SK-N-SH (cell line): ENCODE results near the gene SPOUT1. TPM values are rescaled to one million over a fixed set of nuclear protein-coding genes. Genes with fewer than 3 reads are reported as not detected.

ENCODE experiments used
- CTCF ChIA-PET: fragments of 300-600, 350-600 bp; formaldehyde crosslinking; extraction: SDS; loops from one replicate; lab custom pipeline; 2021; lab: Yijun Ruan, JAX
- POLR2A ChIA-PET: fragments of 350-600 bp; sonication (Branson Sonifier 250); formaldehyde crosslinking; extraction: SDS; loops from one replicate; lab custom pipeline; 2020; ENCODE audit warnings: antibody characterized with exemption, inconsistent platforms; lab: Yijun Ruan, JAX
- DNase-seq: peaks from one replicate; pipeline ENCODE4 v3.0.0; 2012
- H2AFZ ChIP-seq: fragments of 200-600 bp; sonication (generic); 2 replicates; pipeline ENCODE4 v1.8.1; 2016; ENCODE audit warnings: antibody characterized with exemption, mild to moderate bottlenecking, low read depth
- H3F3A ChIP-seq: fragments of 200-600 bp; sonication (generic); replicated peaks from 2 replicates; pipeline ENCODE3; 2016; ENCODE audit warnings: antibody characterized with exemption, mild to moderate bottlenecking; ENCODE audit not compliant: insufficient read depth
- H3K27ac ChIP-seq, 2 experiments: fragments of 200-500 bp in 1 of 2; fragments of 200-600 bp in 1 of 2; sonication (Bioruptor generic) in 1 of 2; sonication (generic), shearing (Covaris generic) in 1 of 2; 2 replicates each; pipeline versions ENCODE4 v1.5.1 to v1.6.1; 2014 to 2016; ENCODE audit warnings: low read depth in 2 of 2, inconsistent platforms in 1 of 2, low read length in 1 of 2, mild to moderate bottlenecking in 1 of 2, mixed read lengths in 1 of 2
- H3K27me3 ChIP-seq: fragments of 200-600 bp; sonication (generic), shearing (Covaris generic); 2 replicates; pipeline ENCODE4 v1.6.1; 2016; ENCODE audit warnings: mixed run types; ENCODE audit not compliant: insufficient read depth
- H3K36me3 ChIP-seq, 2 experiments: fragments of 200-500 bp in 1 of 2; fragments of 200-600 bp in 1 of 2; sonication (Bioruptor generic) in 1 of 2; sonication (generic) in 1 of 2; replicated peaks in 1 of 2; 2 replicates each; pipeline versions ENCODE3 to v1.5.1; 2014 to 2016; ENCODE audit warnings: low read length in 1 of 2, mild to moderate bottlenecking in 1 of 2; ENCODE audit not compliant: insufficient read depth in 2 of 2, control insufficient read depth in 1 of 2
- H3K4me1 ChIP-seq, 2 experiments: fragments of 200-500 bp in 1 of 2; fragments of 200-600 bp in 1 of 2; sonication (Bioruptor generic) in 1 of 2; sonication (generic), shearing (Covaris generic) in 1 of 2; 2 replicates each; pipeline versions ENCODE4 v1.5.1 to v1.6.1; 2014 to 2016; ENCODE audit warnings: low read depth in 1 of 2, low read length in 1 of 2, mixed run types in 1 of 2; ENCODE audit not compliant: insufficient read depth in 2 of 2, control insufficient read depth in 1 of 2
- H3K4me2 ChIP-seq: fragments of 200-600 bp; sonication (generic), shearing (Covaris generic); 2 replicates; pipeline ENCODE4 v1.6.1; 2017; ENCODE audit warnings: mixed run types
- H3K4me3 ChIP-seq, 2 experiments: fragments of 200-500 bp in 1 of 2; fragments of 200-600 bp in 1 of 2; sonication (Bioruptor generic) in 1 of 2; sonication (generic), shearing (Covaris generic) in 1 of 2; 2 replicates each; pipeline versions ENCODE4 v1.5.1 to v1.8.1; 2014 to 2016; ENCODE audit warnings: low read depth in 2 of 2, inconsistent platforms in 1 of 2, low read length in 1 of 2, mild to moderate bottlenecking in 1 of 2, mixed read lengths in 1 of 2, moderate library complexity in 1 of 2
- H3K79me2 ChIP-seq: fragments of 200-600 bp; sonication (generic); 2 replicates; pipeline ENCODE4 v1.8.1; 2017; ENCODE audit warnings: mild to moderate bottlenecking; ENCODE audit not compliant: insufficient read depth
- H3K9ac ChIP-seq: fragments of 200-600 bp; sonication (generic); 2 replicates; pipeline ENCODE4 v1.6.1; 2017; ENCODE audit warnings: mixed run types
- H3K9me2 ChIP-seq: fragments of 200-600 bp; sonication (generic); 2 replicates; pipeline ENCODE4 v1.6.1; 2017; ENCODE audit warnings: mixed run types
- H3K9me3 ChIP-seq: fragments of 200-600 bp; sonication (generic); 2 replicates; pipeline ENCODE4 v1.6.1; 2017; ENCODE audit warnings: mixed run types, mild to moderate bottlenecking, moderate library complexity
- H4K20me1 ChIP-seq: fragments of 200-600 bp; sonication (generic); 2 replicates; pipeline ENCODE4 v1.6.1; 2017; ENCODE audit warnings: mild to moderate bottlenecking, mixed run types; ENCODE audit not compliant: insufficient read depth
- ELF1 ChIP-seq: IDR thresholded peaks from 2 replicates; pipeline ENCODE4 v1.4.0; 2012
- FOXJ3 ChIP-seq: sonication (generic); formaldehyde crosslinking; IDR thresholded peaks from 2 replicates; pipeline ENCODE4 v1.5.1; 2020; ENCODE audit warnings: mild to moderate bottlenecking, missing genetic modification reagents
- FOXM1 ChIP-seq: IDR thresholded peaks from 2 replicates; pipeline ENCODE4 v1.4.0; 2012; ENCODE audit warnings: low read depth, mild to moderate bottlenecking
- GABPA ChIP-seq: IDR thresholded peaks from 2 replicates; pipeline ENCODE4 v1.4.0; 2012; ENCODE audit warnings: low read depth, mild to moderate bottlenecking
- NFIC ChIP-seq: IDR thresholded peaks from 2 replicates; pipeline ENCODE4 v1.4.0; 2012; ENCODE audit warnings: borderline replicate concordance
- PBX3 ChIP-seq: IDR thresholded peaks from 2 replicates; pipeline ENCODE4; 2012
- POLR2AphosphoS5 ChIP-seq: IDR thresholded peaks from 2 replicates; pipeline ENCODE4 v1.6.1; 2012; ENCODE audit warnings: low read depth, low read length
- RAD21 ChIP-seq: IDR thresholded peaks from 2 replicates; pipeline ENCODE4 v1.6.1; 2012; ENCODE audit warnings: mild to moderate bottlenecking, low read length
- SIN3A ChIP-seq: IDR thresholded peaks from 2 replicates; pipeline ENCODE4 v1.6.1; 2012; ENCODE audit warnings: low read depth, mild to moderate bottlenecking, low read length, moderate library complexity, borderline replicate concordance
- TEAD4 ChIP-seq: IDR thresholded peaks from 2 replicates; pipeline ENCODE4 v1.4.0; 2012; ENCODE audit warnings: mild to moderate bottlenecking, borderline replicate concordance; ENCODE audit not compliant: insufficient read depth
- USF1 ChIP-seq: IDR thresholded peaks from 2 replicates; pipeline ENCODE4 v1.4.0; 2012; ENCODE audit warnings: low read depth, borderline replicate concordance
- WGBS: methylation state at CpG from one replicate; pipeline ENCODE4 v1.1.6; 2017; ENCODE audit warnings: low lambda C conversion rate; 5-methylcytosine and 5-hydroxymethylcytosine counted together
- polyA plus RNA-seq, 3 experiments: library from polyadenylated mRNA; depleted of rRNA; stranded (reverse); fragments of >200 nt; gene quantifications; 2 replicates each; pipeline ENCODE4 v1.2.3, GENCODE V29; 2012
- TF ChIP-seq, protein P1 (sequence below): fragments of 200-600 bp; sonication (generic); IDR thresholded peaks from 2 replicates; pipeline ENCODE4 v1.6.1; 2017; ENCODE audit warnings: antibody characterized with exemption, mild to moderate bottlenecking, moderate library complexity
- TF ChIP-seq, protein P2 (sequence below): IDR thresholded peaks from 2 replicates; pipeline ENCODE4 v1.6.1; 2012; ENCODE audit warnings: mild to moderate bottlenecking, low read depth, low read length, moderate library complexity

Gene SPOUT1
- polyA plus RNA-seq, 1 of the 3 experiments (the other 2 are of a cell fraction): 44.2 TPM

- no peak overlapping the region for H2AFZ ChIP-seq
- WGBS: 95% methylated on average over 14 of the region's 16 CpGs
- ChIA-PET POLR2A (no interaction called here), CTCF (interaction anchor here (1.9 kb wide), 1 partner anchor 12 kb away, joined by 4 read pairs; no protein-coding TSS in a partner anchor)
- no peak overlapping the region for H3K4me2 ChIP-seq
- no peak for TF ChIP-seq POLR2AphosphoS5
- TF ChIP-seq NFIC: no peak
- TF ChIP-seq PBX3: no peak
- TF ChIP-seq, protein P1, sequence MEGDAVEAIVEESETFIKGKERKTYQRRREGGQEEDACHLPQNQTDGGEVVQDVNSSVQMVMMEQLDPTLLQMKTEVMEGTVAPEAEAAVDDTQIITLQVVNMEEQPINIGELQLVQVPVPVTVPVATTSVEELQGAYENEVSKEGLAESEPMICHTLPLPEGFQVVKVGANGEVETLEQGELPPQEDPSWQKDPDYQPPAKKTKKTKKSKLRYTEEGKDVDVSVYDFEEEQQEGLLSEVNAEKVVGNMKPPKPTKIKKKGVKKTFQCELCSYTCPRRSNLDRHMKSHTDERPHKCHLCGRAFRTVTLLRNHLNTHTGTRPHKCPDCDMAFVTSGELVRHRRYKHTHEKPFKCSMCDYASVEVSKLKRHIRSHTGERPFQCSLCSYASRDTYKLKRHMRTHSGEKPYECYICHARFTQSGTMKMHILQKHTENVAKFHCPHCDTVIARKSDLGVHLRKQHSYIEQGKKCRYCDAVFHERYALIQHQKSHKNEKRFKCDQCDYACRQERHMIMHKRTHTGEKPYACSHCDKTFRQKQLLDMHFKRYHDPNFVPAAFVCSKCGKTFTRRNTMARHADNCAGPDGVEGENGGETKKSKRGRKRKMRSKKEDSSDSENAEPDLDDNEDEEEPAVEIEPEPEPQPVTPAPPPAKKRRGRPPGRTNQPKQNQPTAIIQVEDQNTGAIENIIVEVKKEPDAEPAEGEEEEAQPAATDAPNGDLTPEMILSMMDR: no peak
- TF ChIP-seq TEAD4: no peak
- TF ChIP-seq ELF1: no peak
- TF ChIP-seq FOXJ3 (CRISPR knock-in tag): no peak
- no peak for TF ChIP-seq SIN3A
- no peak for TF ChIP-seq GABPA
- TF ChIP-seq, protein P2, sequence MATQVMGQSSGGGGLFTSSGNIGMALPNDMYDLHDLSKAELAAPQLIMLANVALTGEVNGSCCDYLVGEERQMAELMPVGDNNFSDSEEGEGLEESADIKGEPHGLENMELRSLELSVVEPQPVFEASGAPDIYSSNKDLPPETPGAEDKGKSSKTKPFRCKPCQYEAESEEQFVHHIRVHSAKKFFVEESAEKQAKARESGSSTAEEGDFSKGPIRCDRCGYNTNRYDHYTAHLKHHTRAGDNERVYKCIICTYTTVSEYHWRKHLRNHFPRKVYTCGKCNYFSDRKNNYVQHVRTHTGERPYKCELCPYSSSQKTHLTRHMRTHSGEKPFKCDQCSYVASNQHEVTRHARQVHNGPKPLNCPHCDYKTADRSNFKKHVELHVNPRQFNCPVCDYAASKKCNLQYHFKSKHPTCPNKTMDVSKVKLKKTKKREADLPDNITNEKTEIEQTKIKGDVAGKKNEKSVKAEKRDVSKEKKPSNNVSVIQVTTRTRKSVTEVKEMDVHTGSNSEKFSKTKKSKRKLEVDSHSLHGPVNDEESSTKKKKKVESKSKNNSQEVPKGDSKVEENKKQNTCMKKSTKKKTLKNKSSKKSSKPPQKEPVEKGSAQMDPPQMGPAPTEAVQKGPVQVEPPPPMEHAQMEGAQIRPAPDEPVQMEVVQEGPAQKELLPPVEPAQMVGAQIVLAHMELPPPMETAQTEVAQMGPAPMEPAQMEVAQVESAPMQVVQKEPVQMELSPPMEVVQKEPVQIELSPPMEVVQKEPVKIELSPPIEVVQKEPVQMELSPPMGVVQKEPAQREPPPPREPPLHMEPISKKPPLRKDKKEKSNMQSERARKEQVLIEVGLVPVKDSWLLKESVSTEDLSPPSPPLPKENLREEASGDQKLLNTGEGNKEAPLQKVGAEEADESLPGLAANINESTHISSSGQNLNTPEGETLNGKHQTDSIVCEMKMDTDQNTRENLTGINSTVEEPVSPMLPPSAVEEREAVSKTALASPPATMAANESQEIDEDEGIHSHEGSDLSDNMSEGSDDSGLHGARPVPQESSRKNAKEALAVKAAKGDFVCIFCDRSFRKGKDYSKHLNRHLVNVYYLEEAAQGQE: no peak
- TF ChIP-seq RAD21: no peak
- TF ChIP-seq USF1: no peak
- no peak for TF ChIP-seq FOXM1
- no peaks in the 10 kb centered on the region for H3K9me3 ChIP-seq
- H3F3A ChIP-seq: peaks cover 23% of the 10 kb centered on the region
- H3K4me3 ChIP-seq: no peak overlapping the region
- H3K79me2 ChIP-seq: peaks cover 5% of the 10 kb centered on the region; the same call in 1 of the 2 replicates
- H4K20me1 ChIP-seq: peaks cover 6% of the 10 kb centered on the region; the same call in 1 of the 2 replicates
- no peak overlapping the region for H3K27ac ChIP-seq
- peaks cover 0 to 17% of the 10 kb centered on the region in 2 experiments; a peak in 1 of 4 replicates for H3K4me1 ChIP-seq
- H3K9ac ChIP-seq: no peak overlapping the region
- H3K9me2 ChIP-seq: no peaks in the 10 kb centered on the region
- peaks cover 21 to 48% of the 10 kb centered on the region in 2 experiments for H3K36me3 ChIP-seq
- H3K27me3 ChIP-seq: no peaks in the 10 kb centered on the region
- DNase-seq: no peak
Measured at GRCh38 chr9:128821584-128822406, 7.8 kb downstream of the SPOUT1 start.
